Breast epithelium (tissue), 4 donors: ENCODE data around the gene ZNF687. TPM values are rescaled to one million over a fixed set of nuclear protein-coding genes. Genes with fewer than 3 reads are reported as not detected.

Experiments used
- DNase-seq, 2 donors: peaks; one replicate each; pipeline ENCODE4 v3.0.0-alpha.2; 2019; ENCODE audit warnings: low spot score in 2 of 2
- H3K27ac ChIP-seq, 2 donors: fragments of 200-600 bp; sonication (generic) in 1 of 2; one replicate each; pipeline ENCODE4 v1.5.1; 2016 to 2019; ENCODE audit warnings: mild to moderate bottlenecking in 1 of 2
- H3K27me3 ChIP-seq, 2 donors: fragments of 200-600 bp; sonication (generic) in 1 of 2; one replicate each; pipeline versions ENCODE4 v1.5.1 to v1.6.0; 2017 to 2019; ENCODE audit warnings: control low read depth in 1 of 2, mild to moderate bottlenecking in 1 of 2
- H3K36me3 ChIP-seq: fragments of 200-600 bp; one replicate; pipeline ENCODE4 v1.5.1; 2019
- H3K4me1 ChIP-seq, 2 donors: fragments of 200-600 bp; sonication (generic); one replicate each; pipeline ENCODE4 v1.5.1; 2016 to 2019; ENCODE audit warnings: control low read depth in 1 of 2
- H3K4me3 ChIP-seq, 3 donors: fragments of 200-600 bp; sonication (generic); 1 replicate in 2 of 3; 2 replicates in 1 of 3; pipeline ENCODE4 v1.5.1; 2016 to 2019; ENCODE audit warnings: mild to moderate bottlenecking in 3 of 3, moderate library complexity in 2 of 3
- H3K9me3 ChIP-seq, 2 donors: fragments of 200-600 bp; sonication (generic) in 1 of 2; one replicate each; pipeline ENCODE4 v1.5.1; 2016 to 2019; ENCODE audit warnings: control low read depth in 1 of 2
- POLR2A ChIP-seq: fragments of 450-650 bp; IDR thresholded peaks from one replicate; pipeline ENCODE4 v1.6.1; 2016; ENCODE audit warnings: antibody characterized with exemption, mild to moderate bottlenecking, moderate library complexity
- POLR2AphosphoS5 ChIP-seq, 3 donors: sonication (generic); formaldehyde crosslinking; IDR thresholded peaks; one replicate each; pipeline ENCODE4 v1.6.1; 2017; ENCODE audit warnings: antibody characterized with exemption in 3 of 3
- intact Hi-C: fragments of 100-400 bp; cut with DNase I; formaldehyde crosslinking; loops from one replicate; pipeline ENCODE4 v1.15.1; 2023; ENCODE audit warnings: low total_unique reads
- total RNA-seq, 3 donors: library from RNA; depleted of rRNA; stranded (reverse); fragments of >200 nt; gene quantifications; one replicate each; pipeline ENCODE4 v1.1.0, GENCODE V29; 2016
- TF ChIP-seq, protein P1 (sequence below), 3 donors: fragments of 450-650 bp; IDR thresholded peaks; one replicate each; pipeline ENCODE4 v1.5.1; 2016 to 2017; ENCODE audit warnings: antibody characterized with exemption in 3 of 3, mild to moderate bottlenecking in 3 of 3, moderate library complexity in 3 of 3

The ZNF687 gene
- total RNA-seq, 3 donors from 2014 or later, result 20.6 to 31.6 (median 25.9) TPM

DNA sequence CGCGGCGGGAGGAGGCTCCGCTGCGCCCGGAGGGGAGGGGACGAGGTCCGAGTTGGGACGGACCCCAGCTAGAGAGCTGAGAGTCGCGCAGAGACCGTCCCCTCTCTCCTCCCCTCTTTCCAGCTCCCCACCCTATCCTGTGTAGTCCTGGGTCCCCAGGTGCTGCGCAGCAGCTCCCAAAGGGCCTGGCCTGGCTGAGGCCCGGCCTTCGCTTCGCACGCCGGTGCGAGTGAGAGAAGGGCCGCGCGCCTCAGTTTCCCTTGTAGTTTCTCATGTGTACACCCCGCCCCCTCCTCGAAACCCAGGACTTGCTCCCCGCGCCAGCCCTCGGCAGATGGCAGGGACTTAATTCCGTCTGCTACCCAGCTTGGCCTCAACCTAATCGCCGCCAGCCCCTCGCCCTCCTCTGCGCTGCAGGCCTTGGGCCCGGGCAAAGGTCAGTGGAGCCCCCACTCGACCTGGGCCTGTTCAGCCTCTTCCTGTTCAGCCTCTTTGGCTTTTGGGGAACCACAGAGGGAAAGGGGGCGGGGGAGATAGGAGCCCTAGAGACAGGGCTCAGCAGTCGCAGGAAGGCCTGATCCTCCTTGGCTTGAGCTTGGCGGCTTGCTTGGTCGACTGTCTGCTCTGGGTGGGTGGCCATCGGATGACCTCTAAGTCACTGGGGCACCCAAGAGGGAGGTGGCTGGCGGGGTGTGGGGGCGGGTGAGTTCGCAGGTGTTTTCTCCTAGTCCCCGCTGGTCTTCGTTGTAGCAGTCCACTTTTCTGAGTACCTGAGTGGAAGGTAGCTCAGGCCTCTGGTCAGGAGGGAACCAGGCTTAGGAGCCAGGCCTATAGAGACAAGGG, 1.0 kb downstream of the ZNF687 start:
- Histone ChIP-seq H3K27ac (peak overlapping the region; percentile 99 to 100), H3K27me3 (no peaks in the 10 kb centered on the region), H3K9me3 (no peaks in the 10 kb centered on the region), H3K4me1 (peaks cover 7 to 11% of the 10 kb centered on the region in 2 donors), H3K4me3 (peak overlapping the region; percentile 76 to 92 (median 79)), H3K36me3 (no peaks in the 10 kb centered on the region)
- intact Hi-C loops, result loop anchor here (5.0 kb wide), 1 partner anchor 1131 kb away; no protein-coding TSS in a partner anchor
- peak in 1 of 2 donors; percentile 31 for DNase-seq
- no peak for TF ChIP-seq POLR2A
- TF ChIP-seq, protein P1, sequence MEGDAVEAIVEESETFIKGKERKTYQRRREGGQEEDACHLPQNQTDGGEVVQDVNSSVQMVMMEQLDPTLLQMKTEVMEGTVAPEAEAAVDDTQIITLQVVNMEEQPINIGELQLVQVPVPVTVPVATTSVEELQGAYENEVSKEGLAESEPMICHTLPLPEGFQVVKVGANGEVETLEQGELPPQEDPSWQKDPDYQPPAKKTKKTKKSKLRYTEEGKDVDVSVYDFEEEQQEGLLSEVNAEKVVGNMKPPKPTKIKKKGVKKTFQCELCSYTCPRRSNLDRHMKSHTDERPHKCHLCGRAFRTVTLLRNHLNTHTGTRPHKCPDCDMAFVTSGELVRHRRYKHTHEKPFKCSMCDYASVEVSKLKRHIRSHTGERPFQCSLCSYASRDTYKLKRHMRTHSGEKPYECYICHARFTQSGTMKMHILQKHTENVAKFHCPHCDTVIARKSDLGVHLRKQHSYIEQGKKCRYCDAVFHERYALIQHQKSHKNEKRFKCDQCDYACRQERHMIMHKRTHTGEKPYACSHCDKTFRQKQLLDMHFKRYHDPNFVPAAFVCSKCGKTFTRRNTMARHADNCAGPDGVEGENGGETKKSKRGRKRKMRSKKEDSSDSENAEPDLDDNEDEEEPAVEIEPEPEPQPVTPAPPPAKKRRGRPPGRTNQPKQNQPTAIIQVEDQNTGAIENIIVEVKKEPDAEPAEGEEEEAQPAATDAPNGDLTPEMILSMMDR (IDR thresholded peaks at IDR 0.05), result no peak
- TF ChIP-seq POLR2AphosphoS5 (IDR thresholded peaks at IDR 0.05), result no peak

DNA sequence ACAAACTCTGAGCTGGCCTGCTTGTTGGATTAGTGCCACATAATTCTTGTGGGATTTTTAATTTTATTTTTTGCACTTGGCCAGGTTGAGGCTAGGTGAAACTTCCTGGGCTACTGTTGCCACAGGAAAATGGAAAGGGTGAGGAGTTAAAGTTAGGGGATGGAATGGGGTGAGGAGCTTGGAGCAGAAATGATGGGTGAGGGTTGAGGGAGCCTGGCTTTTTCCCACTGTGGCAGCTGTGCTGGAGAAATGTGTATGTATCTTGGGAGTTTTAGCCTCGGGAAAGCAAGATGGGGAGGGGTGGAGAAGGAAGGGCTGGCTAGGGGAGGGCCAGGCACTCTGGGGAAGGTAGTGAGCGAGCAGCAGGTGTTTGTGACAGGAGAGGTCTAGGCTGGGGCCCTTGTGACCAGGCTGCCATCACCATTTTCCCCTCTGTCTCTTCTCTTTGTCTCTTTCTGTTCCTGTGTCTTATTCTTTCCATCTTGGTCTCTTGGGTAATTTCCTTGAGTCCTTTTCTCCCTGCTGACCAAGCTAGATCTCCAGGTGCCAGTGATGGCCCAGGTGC, 2.0 kb downstream of the ZNF687 start:
- DNase-seq, result no peak
- intact Hi-C loops, result loop anchor here (5.0 kb wide), 1 partner anchor 1132 kb away; no protein-coding TSS in a partner anchor
- Histone ChIP-seq H3K27me3 (no peaks in the 10 kb centered on the region), H3K4me3 (peak overlapping the region in 2 of 3 donors; percentile 76 to 92), H3K36me3 (no peaks in the 10 kb centered on the region), H3K9me3 (no peaks in the 10 kb centered on the region), H3K27ac (peak overlapping the region; percentile 99 to 100), H3K4me1 (peaks cover 7 to 11% of the 10 kb centered on the region in 2 donors)
- no peak for TF ChIP-seq POLR2A
- TF ChIP-seq POLR2AphosphoS5 (IDR thresholded peaks at IDR 0.05), result no peak
- TF ChIP-seq, protein P1 (IDR thresholded peaks at IDR 0.05), result no peak

DNA sequence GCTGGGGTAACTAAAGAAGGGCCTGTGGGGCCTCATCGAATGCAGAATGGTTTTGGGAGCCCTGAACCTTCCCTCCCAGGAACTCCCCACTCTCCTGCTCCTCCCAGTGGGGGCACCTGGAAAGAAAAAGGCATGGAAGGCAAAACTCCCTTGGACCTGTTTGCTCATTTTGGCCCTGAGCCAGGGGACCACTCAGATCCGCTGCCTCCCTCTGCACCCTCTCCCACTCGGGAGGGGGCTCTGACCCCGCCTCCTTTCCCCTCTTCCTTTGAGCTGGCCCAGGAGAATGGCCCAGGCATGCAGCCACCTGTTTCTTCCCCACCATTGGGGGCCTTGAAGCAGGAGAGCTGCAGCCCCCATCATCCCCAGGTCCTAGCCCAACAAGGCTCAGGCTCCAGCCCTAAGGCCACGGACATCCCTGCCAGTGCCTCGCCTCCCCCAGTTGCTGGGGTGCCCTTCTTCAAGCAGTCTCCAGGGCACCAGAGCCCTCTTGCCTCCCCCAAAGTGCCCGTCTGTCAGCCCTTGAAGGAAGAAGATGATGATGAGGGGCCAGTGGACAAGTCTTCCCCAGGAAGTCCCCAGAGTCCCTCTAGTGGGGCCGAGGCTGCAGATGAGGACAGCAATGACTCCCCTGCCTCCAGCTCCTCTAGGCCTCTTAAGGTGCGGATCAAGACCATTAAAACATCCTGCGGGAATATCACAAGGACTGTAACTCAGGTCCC, 4.7 kb downstream of the ZNF687 start:
- intact Hi-C loops, result no loop called here
- H3K27me3 ChIP-seq, result no peaks in the 10 kb centered on the region
- no peaks in the 10 kb centered on the region for H3K36me3 ChIP-seq
- no peak overlapping the region for H3K4me3 ChIP-seq
- no peak overlapping the region for H3K27ac ChIP-seq
- TF ChIP-seq, protein P1 (IDR thresholded peaks at IDR 0.05), result no peak
- no peak for TF ChIP-seq POLR2AphosphoS5 (IDR thresholded peaks at IDR 0.05)
- no peak for TF ChIP-seq POLR2A
- peaks cover 7 to 11% of the 10 kb centered on the region in 2 donors for H3K4me1 ChIP-seq
- no peaks in the 10 kb centered on the region for H3K9me3 ChIP-seq
- no peak for DNase-seq

- no peak overlapping the region for H3K4me3 ChIP-seq
- no peak overlapping the region for H3K27ac ChIP-seq
- no peak for TF ChIP-seq POLR2AphosphoS5 (IDR thresholded peaks at IDR 0.05)
- TF ChIP-seq, protein P1 (IDR thresholded peaks at IDR 0.05), result no peak
- no peak for TF ChIP-seq POLR2A
- H3K27me3 ChIP-seq, result no peaks in the 10 kb centered on the region
- H3K4me1 ChIP-seq, result peaks cover 7 to 11% of the 10 kb centered on the region in 2 donors
- no peaks in the 10 kb centered on the region for H3K36me3 ChIP-seq
- no peaks in the 10 kb centered on the region for H3K9me3 ChIP-seq
- intact Hi-C loops, result no loop called here
- no peak for DNase-seq
These were observed 5.2 kb downstream of the ZNF687 start for GRCh38 chr1:151287341-151287699.
